Activated CD4-positive, alpha-beta T cell treated with anti-CD3 and anti-CD28 coated beads for 1 hour (primary cell): ENCODE measurements around the gene KDR.

Experiments used
- DNase-seq: peaks from one replicate; pipeline ENCODE4 v3.0.0-alpha.2; 2020

Gene KDR

DNA sequence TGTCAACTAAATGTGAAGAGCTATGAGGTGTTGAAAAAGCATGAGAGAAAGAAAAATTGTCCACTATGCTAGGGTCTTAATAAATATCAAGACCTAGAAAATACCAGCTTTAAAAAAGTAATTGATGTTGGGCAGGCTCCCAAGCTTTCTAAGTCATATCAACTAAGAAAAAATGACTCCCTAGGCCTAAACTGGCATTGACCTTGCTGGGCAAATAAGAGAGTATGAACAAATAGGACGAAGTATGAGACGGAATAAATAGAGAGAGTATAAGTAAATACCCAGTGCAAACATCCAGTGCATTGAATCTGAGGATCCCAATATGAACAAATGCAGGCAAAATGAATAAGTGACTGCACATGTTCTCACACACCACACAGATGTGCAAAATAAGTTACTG lies 3.2 kb downstream of the KDR start:
- DNase-seq: no peak

- no peak for DNase-seq
Measured at GRCh38 chr4:55121246-55121645, 4.1 kb downstream of the KDR start.

GRCh38 chr4:55118397-55118796 lies 7.0 kb downstream of the KDR start:
- DNase-seq: no peak

- no peak for DNase-seq
Measured at GRCh38 chr4:55117511-55117910, 7.9 kb downstream of the KDR start.

- no peak for DNase-seq
Measured at GRCh38 chr4:55116450-55116849, 8.9 kb downstream of the KDR start.

- no peak for DNase-seq
Measured at GRCh38 chr4:55111601-55112000, 13.8 kb downstream of the KDR start.

DNA sequence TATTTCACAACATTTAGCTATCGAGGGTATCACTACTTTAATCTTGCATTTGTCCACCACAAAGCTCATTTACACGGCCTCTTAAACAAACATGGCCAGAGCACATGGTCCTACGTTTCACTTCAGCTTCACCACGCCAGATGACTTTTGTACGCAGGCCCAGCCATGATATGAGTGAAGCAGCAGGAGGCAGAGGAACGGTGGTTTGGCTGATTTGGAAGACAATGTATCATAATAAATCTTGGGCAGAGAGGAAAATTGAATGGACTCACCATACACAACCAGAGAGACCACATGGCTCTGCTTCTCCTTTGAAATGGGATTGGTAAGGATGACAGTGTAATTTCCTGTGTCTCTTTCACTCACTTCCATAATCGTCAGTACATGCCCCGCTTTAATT lies 15.3 kb downstream of the KDR start:
- no peak for DNase-seq

GRCh38 chr4:55107054-55107453 lies 18.3 kb downstream of the KDR start:
- DNase-seq: no peak

- no peak for DNase-seq
Measured at GRCh38 chr4:55103224-55103623, 22.2 kb downstream of the KDR start.

GRCh38 chr4:55099816-55100215 lies 25.6 kb downstream of the KDR start:
- no peak for DNase-seq

- DNase-seq: no peak
Measured at GRCh38 chr4:55098456-55099204, 26.8 kb downstream of the KDR start.

DNA sequence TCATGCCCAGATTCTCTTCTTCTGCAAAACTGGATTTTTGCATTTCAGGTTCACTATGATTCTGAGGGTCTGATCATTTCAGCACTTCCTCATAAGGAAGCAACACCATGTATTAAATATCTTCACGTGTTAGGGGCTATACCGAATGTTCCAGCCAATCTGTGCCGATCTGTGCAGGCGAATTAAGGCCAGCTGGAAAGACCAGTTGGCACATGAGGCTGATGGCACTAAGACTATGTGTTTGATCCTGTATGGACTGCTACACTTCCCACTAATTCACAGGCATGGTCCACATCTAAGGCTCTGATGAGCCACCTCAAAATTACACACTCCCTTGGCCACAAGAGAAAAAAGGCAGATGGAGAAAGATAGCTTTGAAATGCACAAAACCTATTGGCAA lies 28.8 kb downstream of the KDR start:
- DNase-seq: no peak

DNA sequence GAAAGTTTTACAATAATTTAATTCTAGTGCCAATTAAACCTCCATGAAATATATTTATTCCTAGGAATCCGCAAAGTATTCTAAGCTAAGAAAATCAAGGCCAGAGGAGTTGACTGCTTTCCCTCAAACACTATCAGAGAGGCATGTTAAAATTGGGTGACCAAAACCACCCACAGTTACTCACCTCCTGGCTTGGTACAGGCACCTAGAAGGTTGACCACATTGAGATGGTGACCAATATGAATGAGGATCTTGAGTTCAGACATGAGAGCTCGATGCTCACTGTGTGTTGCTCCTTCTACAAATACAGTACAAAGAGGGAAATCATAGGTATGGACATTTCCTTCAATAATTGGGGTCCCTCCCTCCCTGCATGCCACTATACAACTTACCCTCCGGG lies 29.4 kb downstream of the KDR start:
- no peak for DNase-seq

DNA sequence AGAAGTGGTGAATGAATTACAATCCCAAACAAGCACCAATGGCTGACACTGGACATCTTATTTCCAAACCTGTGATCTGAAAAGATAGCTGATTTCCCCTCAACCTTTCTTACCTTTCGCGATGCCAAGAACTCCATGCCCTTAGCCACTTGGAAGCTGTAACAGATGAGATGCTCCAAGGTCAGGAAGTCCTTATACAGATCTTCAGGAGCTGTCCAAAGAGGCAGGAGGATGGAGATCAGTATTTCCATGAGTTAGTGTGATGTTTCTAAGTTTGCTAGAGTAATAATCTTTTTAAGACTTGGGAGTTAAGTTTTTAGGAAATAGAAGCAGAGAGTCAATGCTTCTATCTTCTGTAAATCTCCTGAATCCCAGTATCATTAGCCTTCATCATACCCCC lies 32.9 kb downstream of the KDR start:
- DNase-seq: no peak

DNA sequence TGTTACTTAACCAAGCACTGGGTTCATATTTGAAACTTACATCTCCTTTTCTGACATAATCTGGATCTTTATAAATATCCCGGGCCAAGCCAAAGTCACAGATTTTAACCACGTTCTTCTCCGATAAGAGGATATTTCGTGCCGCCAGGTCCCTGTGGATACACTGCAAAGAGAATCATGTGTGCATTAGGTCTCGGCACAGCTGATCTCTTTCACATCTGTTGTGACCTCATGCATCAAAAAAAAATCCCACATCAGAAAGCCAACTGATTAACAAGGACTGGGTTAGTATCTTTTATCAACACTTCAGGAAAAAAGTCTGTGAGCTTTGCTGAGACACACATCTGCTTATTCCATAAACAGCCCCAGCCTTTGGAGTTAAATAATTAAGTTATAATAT lies 35.5 kb downstream of the KDR start:
- DNase-seq: no peak

GRCh38 chr4:55087913-55088260 lies 37.5 kb downstream of the KDR start:
- DNase-seq: no peak

- DNase-seq: no peak
Measured at GRCh38 chr4:55087009-55087912, 38.1 kb downstream of the KDR start.

- no peak for DNase-seq
Measured at GRCh38 chr4:55086578-55086977, 38.8 kb downstream of the KDR start.

GRCh38 chr4:55083735-55084134 lies 41.7 kb downstream of the KDR start:
- DNase-seq: no peak

- no peak for DNase-seq
Measured at GRCh38 chr4:55082756-55083155, 42.6 kb downstream of the KDR start.

DNA sequence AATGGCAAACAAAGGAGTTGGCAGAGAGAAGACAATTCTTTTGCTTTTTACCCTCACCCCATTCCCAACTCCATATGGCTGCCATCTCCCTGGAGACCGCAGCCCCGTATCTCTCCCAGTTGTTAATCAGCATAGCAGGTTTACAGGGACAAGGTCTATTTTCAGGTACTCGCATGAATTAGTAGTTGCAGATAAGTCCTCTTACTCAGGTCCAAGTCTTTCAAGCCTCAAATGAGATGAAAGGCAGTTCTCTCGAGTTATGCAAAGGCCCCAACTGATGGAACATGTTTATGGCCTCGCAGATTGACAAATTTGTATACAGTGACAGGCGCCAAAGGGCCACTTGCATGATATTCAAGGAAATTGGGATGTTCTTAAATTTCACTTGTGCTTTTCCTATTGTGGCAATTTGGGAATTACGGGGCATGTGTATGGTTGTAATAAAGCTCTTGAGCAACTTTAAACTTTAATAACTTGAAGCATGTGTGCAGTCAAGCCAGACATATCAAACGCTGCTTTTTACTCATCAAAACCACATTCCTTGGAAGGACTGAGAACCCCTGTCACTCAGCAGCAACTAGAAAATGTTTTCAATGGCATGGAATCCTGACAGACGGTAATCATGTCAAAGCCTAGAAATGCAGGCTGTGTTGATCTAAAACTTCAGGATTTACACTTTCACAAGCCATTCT lies 45.1 kb downstream of the KDR start:
- no peak for DNase-seq

DNA sequence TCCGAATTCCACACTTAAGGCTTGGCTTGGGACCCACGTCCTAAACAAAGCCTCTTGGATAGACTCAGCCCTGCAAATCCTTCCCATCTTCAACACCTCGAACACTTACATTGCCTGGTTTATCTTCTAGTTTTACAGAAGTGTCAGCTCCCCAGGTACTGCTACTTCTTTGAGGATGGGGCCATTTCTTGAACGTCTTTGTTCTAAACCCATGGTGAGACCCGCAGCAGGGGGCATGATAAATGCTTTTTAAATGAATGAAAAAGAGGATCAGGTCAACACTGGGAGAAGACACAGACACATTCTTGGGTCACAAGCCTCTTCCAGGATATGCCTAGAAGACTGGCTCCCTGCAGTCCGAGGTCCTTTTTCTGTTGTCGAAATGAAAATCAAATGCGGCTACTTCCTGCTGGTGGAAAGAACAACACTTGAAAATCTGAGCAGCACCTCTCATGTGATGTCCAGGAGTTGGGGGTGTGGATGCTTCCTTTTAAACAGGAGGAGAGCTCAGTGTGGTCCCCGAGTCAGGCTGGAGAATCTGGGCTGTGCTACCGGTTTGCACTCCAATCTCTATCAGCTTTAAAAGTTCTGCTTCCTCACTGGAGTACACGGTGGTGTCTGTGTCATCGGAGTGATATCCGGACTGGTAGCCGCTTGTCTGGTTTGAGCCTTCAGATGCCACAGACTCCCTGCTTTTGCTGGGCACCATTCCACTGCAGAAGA lies 45.8 kb downstream of the KDR start:
- no peak for DNase-seq

GRCh38 chr4:55078987-55079386 lies 46.4 kb downstream of the KDR start:
- DNase-seq: no peak
